ENCODE results near the gene PDE8A. TPM values are rescaled to one million over a fixed set of nuclear protein-coding genes. Genes with fewer than 3 reads are reported as not detected.

Gene PDE8A
- total and polyA plus RNA-seq, 3 donors from 2014 or later, result 27.8 to 67.8 (median 67.3) TPM

- Histone ChIP-seq H3K4me3 (no peak overlapping the region), H3K9me3 (no peaks in the 10 kb centered on the region), H3K27me3 (no peaks in the 10 kb centered on the region), H3K36me3 (ENCODE audit: low read depth, missing control alignments) (no peaks in the 10 kb centered on the region), H3K4me1 (no peaks in the 10 kb centered on the region), H3K27ac (no peak overlapping the region)
- DNase-seq, result no peak
- WGBS, 2 donors, result 87 to 96% methylated on average over 2 of the region's 2 CpGs
- intact Hi-C loops (cut with DNase I; ENCODE audit: low total_unique reads), result loop anchor here (10.0 kb wide), 1 partner anchor 89 kb away; no protein-coding TSS in a partner anchor
- TF ChIP-seq CTCF (IDR thresholded peaks at IDR 0.05), result no peak
- TF ChIP-seq POLR2A (IDR thresholded peaks at IDR 0.05), result no peak
Measured at GRCh38 chr15:84956199-84956598, 25.5 kb upstream of the PDE8A start.

GRCh38 chr15:84960391-84961113 lies 21.1 kb upstream of the PDE8A start:
- Histone ChIP-seq H3K27ac (no peak overlapping the region), H3K36me3 (ENCODE audit: low read depth, missing control alignments) (no peaks in the 10 kb centered on the region), H3K4me1 (no peaks in the 10 kb centered on the region), H3K27me3 (no peaks in the 10 kb centered on the region), H3K9me3 (no peaks in the 10 kb centered on the region), H3K4me3 (no peak overlapping the region)
- WGBS, 2 donors, result 78 to 86% methylated on average over 13 of the region's 13 CpGs
- intact Hi-C loops (cut with DNase I; ENCODE audit: low total_unique reads), result no loop called here
- no peak for DNase-seq
- TF ChIP-seq POLR2A (IDR thresholded peaks at IDR 0.05) (no peak), CTCF (IDR thresholded peaks at IDR 0.05) (no peak)

DNA sequence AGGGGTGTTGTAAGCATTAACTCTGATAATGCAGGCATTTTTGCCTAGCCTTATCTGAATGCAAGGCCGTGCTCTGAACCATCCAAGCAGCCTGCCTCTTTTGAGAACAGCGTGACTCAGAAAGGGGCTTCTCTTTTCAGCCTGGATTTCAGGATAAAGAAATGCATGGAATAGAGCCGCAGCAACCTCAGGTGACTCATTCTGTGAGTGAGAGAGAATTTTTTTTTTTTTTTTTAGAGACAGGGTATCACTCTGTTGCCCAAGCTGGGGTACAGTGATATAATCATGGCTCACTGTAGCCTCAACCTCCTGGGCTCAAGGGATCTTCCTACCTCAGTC lies 20.6 kb upstream of the PDE8A start:
- intact Hi-C loops (cut with DNase I; ENCODE audit: low total_unique reads), result no loop called here
- 66 to 80% methylated on average over 3 of the region's 3 CpGs for WGBS, 2 donors
- DNase-seq, result no peak

DNA sequence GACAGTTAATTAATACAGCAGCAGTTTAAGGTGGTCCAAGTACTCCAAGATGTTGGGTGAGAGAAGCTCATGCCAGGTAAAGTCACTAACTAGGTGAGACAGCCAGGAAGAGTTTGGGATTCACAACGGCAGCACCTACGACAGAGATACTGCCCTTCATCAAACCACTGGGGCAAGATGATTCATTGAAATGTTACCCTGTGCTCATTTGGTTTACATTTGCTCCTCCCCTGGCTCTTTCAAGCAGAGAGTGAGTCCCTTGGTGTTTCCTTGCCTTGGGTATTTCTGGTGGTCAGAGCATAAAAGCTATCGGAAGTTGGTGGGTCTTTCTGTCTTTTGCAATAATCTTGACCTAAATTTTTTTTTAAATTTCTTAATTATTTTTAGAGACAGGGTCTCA lies 19.9 kb upstream of the PDE8A start:
- intact Hi-C loops (cut with DNase I; ENCODE audit: low total_unique reads), result no loop called here

More for the DNA sequence above, 20.6 kb upstream of the PDE8A start:
- Histone ChIP-seq H3K4me3 (no peak overlapping the region), H3K27me3 (no peaks in the 10 kb centered on the region), H3K9me3 (no peaks in the 10 kb centered on the region), H3K27ac (no peak overlapping the region), H3K36me3 (ENCODE audit: low read depth, missing control alignments) (no peaks in the 10 kb centered on the region), H3K4me1 (no peaks in the 10 kb centered on the region)
- TF ChIP-seq POLR2A (IDR thresholded peaks at IDR 0.05) (no peak), CTCF (IDR thresholded peaks at IDR 0.05) (no peak)

More for the DNA sequence above, 19.9 kb upstream of the PDE8A start:
- WGBS, 2 donors, result 82 to 87% methylated on average over 3 of the region's 3 CpGs
- Histone ChIP-seq H3K4me3 (no peak overlapping the region), H3K27ac (no peak overlapping the region), H3K4me1 (no peaks in the 10 kb centered on the region), H3K36me3 (ENCODE audit: low read depth, missing control alignments) (no peaks in the 10 kb centered on the region), H3K27me3 (no peaks in the 10 kb centered on the region), H3K9me3 (no peaks in the 10 kb centered on the region)
- no peak for DNase-seq
- TF ChIP-seq POLR2A (IDR thresholded peaks at IDR 0.05) (no peak), CTCF (IDR thresholded peaks at IDR 0.05) (no peak)
